Astrocyte of the spinal cord (primary cell): Measurements from ENCODE around the gene FKBP4.

Source experiments
- DNase-seq: peaks from one replicate; pipeline ENCODE4 v3.0.0; 2011; ENCODE audit warnings: low read depth, low spot score
- H3K4me3 ChIP-seq: 2 replicates; pipeline ENCODE4 v1.5.1; 2011; ENCODE audit warnings: low read depth, mild to moderate bottlenecking, low read length, moderate library complexity
- CTCF ChIP-seq: IDR thresholded peaks from 2 replicates; pipeline ENCODE4 v1.5.1; 2012; ENCODE audit warnings: low read depth, mild to moderate bottlenecking, low read length, inconsistent platforms
- in situ Hi-C: cut with HindIII; loops from 2 replicates; pipeline ENCODE4 v1.10.0; 2017; ENCODE audit warnings: low sequenced_read_pairs

Gene FKBP4

GRCh38 chr12:2775431-2775830 lies 19.3 kb upstream of the FKBP4 start:
- DNase-seq = no peak
- no peak overlapping the region for H3K4me3 ChIP-seq
- in situ Hi-C loops = no loop called here
- no peak for TF ChIP-seq CTCF

- no peak overlapping the region for H3K4me3 ChIP-seq
- in situ Hi-C loops = no loop called here
- no peak for DNase-seq
- TF ChIP-seq CTCF = no peak
Measured at GRCh38 chr12:2776129-2776806, 18.5 kb upstream of the FKBP4 start.

GRCh38 chr12:2779281-2779680 lies 15.5 kb upstream of the FKBP4 start:
- no peak for TF ChIP-seq CTCF
- no peak for DNase-seq
- H3K4me3 ChIP-seq = no peak overlapping the region
- in situ Hi-C loops = no loop called here

- DNase-seq = peak; percentile 37
- no peak overlapping the region for H3K4me3 ChIP-seq
- in situ Hi-C loops = no loop called here
- peak; percentile 92 for TF ChIP-seq CTCF
Measured at GRCh38 chr12:2783936-2784600, 10.7 kb upstream of the FKBP4 start.

- TF ChIP-seq CTCF = no peak
- H3K4me3 ChIP-seq = no peak overlapping the region
- no peak for DNase-seq
- in situ Hi-C loops = no loop called here
Measured at GRCh38 chr12:2785017-2785416, 9.8 kb upstream of the FKBP4 start.

- in situ Hi-C loops = no loop called here
- no peak for DNase-seq
- TF ChIP-seq CTCF = no peak
- H3K4me3 ChIP-seq = no peak overlapping the region
Measured at GRCh38 chr12:2791089-2791488, 3.7 kb upstream of the FKBP4 start.
